ENCODE data around the gene C1QTNF8.
A peak's percentile ranks its signal among the peaks of the same experiment; 100 is the strongest.

The C1QTNF8 gene

GRCh38 chr16:1053121-1053521 is 42.9 kb downstream of the C1QTNF8 start:
- TF ChIP-seq EZH2 (IDR thresholded peaks at IDR 0.05; ENCODE audit: borderline replicate concordance, low read depth, low read length, severe bottlenecking) (no peak), CTCF (IDR thresholded peaks at IDR 0.05; ENCODE audit: borderline replicate concordance, extremely low read depth, low read length, poor library complexity, severe bottlenecking) (no peak)
- no peaks in the 10 kb centered on the region; the same call in 1 of the 2 replicates for H4K20me1 ChIP-seq (ENCODE audit: insufficient read depth, low read length)
- H2AFZ ChIP-seq (ENCODE audit: low read depth, low read length) = no peak overlapping the region
- H3K9me3 ChIP-seq (ENCODE audit: insufficient read depth, low read length, severe bottlenecking) = no peaks in the 10 kb centered on the region
- no peaks in the 10 kb centered on the region for H3K27me3 ChIP-seq (ENCODE audit: insufficient read depth, low read length, poor library complexity)
- DNase-seq = no peak
- no peak overlapping the region for H3K27ac ChIP-seq (ENCODE audit: low read length)
- no peak overlapping the region for H3K9ac ChIP-seq (ENCODE audit: low read depth, low read length)
- no peak overlapping the region for H3K4me2 ChIP-seq (ENCODE audit: insufficient read depth, low read length)
- no peak overlapping the region for H3K4me3 ChIP-seq (ENCODE audit: low read depth in 1 of 2, low read length in 2 of 2)
- H3K36me3 ChIP-seq (ENCODE audit: insufficient read depth, low read length) = no peaks in the 10 kb centered on the region
- H3K79me2 ChIP-seq (ENCODE audit: insufficient read depth, low read length) = no peaks in the 10 kb centered on the region
- peak; percentile 45; the same call in 2 of the 3 replicates for ATAC-seq (ENCODE audit: insufficient read depth, low read depth)
- H3K4me1 ChIP-seq (ENCODE audit: insufficient read depth, low read length) = no peaks in the 10 kb centered on the region

DNA sequence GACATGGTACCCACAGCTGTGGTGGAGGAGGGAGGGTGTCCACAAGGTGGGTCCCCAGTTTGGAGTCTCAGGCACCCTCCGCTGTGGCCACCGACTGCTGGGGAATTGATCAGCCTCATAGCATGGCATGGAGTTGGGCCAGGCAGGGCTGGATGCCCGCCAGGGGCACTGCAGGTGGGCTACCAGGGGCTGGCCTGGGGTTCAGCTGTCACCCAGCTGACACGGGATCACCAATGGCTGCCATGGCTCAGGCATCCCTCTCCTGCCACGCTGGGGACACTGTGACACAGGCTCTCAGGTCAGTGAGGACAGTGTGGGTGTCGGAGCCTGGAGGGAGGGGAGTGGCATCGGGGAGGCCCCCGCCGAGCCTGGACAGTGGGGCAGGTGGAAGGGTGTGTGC is 43.3 kb downstream of the C1QTNF8 start:
- Histone ChIP-seq H3K79me2 (ENCODE audit: insufficient read depth, low read length) (no peaks in the 10 kb centered on the region), H3K9ac (ENCODE audit: low read depth, low read length) (no peak overlapping the region), H2AFZ (ENCODE audit: low read depth, low read length) (no peak overlapping the region), H3K4me3 (ENCODE audit: low read depth in 1 of 2, low read length in 2 of 2) (no peak overlapping the region), H3K4me2 (ENCODE audit: insufficient read depth, low read length) (no peak overlapping the region), H3K9me3 (ENCODE audit: insufficient read depth, low read length, severe bottlenecking) (no peaks in the 10 kb centered on the region), H4K20me1 (ENCODE audit: insufficient read depth, low read length) (no peaks in the 10 kb centered on the region; the same call in 1 of the 2 replicates), H3K27me3 (ENCODE audit: insufficient read depth, low read length, poor library complexity) (no peaks in the 10 kb centered on the region), H3K36me3 (ENCODE audit: insufficient read depth, low read length) (no peaks in the 10 kb centered on the region), H3K27ac (ENCODE audit: low read length) (no peak overlapping the region), H3K4me1 (ENCODE audit: insufficient read depth, low read length) (no peaks in the 10 kb centered on the region)
- no peak for DNase-seq
- TF ChIP-seq CTCF (IDR thresholded peaks at IDR 0.05; ENCODE audit: borderline replicate concordance, extremely low read depth, low read length, poor library complexity, severe bottlenecking) (no peak), EZH2 (IDR thresholded peaks at IDR 0.05; ENCODE audit: borderline replicate concordance, low read depth, low read length, severe bottlenecking) (no peak)
- no peak for ATAC-seq (ENCODE audit: insufficient read depth, low read depth)

DNA sequence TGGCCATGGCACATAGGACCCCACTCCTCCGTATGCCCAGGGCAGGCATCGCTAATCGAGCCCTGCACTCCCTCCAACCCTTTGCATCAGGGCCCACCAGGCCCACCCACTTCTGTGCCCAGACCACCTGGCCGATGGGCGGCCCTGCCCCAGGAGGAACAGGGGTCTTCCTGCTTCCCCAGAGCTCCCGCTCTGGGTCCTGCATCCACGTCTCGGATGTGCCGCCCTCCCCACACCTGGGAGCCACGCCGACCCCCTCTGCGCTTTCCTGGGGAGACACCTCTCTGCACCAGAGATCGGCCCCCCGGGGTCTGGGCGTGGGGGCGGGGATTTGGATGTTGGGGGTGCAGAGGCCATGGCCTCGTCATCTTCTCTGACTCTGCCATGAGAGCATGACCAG is 44.6 kb downstream of the C1QTNF8 start:
- H4K20me1 ChIP-seq (ENCODE audit: insufficient read depth, low read length) = no peaks in the 10 kb centered on the region; the same call in 1 of the 2 replicates
- no peak overlapping the region for H3K4me3 ChIP-seq (ENCODE audit: low read depth in 1 of 2, low read length in 2 of 2)
- no peak overlapping the region for H3K27ac ChIP-seq (ENCODE audit: low read length)
- no peak overlapping the region for H3K4me2 ChIP-seq (ENCODE audit: insufficient read depth, low read length)
- no peaks in the 10 kb centered on the region for H3K27me3 ChIP-seq (ENCODE audit: insufficient read depth, low read length, poor library complexity)
- H3K36me3 ChIP-seq (ENCODE audit: insufficient read depth, low read length) = no peaks in the 10 kb centered on the region
- no peaks in the 10 kb centered on the region for H3K4me1 ChIP-seq (ENCODE audit: insufficient read depth, low read length)
- no peak overlapping the region for H3K9ac ChIP-seq (ENCODE audit: low read depth, low read length)
- no peaks in the 10 kb centered on the region for H3K9me3 ChIP-seq (ENCODE audit: insufficient read depth, low read length, severe bottlenecking)
- DNase-seq (no peak), ATAC-seq (ENCODE audit: insufficient read depth, low read depth) (no peak)
- TF ChIP-seq CTCF (IDR thresholded peaks at IDR 0.05; ENCODE audit: borderline replicate concordance, extremely low read depth, low read length, poor library complexity, severe bottlenecking) (no peak), EZH2 (IDR thresholded peaks at IDR 0.05; ENCODE audit: borderline replicate concordance, low read depth, low read length, severe bottlenecking) (no peak)
- H3K79me2 ChIP-seq (ENCODE audit: insufficient read depth, low read length) = no peaks in the 10 kb centered on the region
- no peak overlapping the region for H2AFZ ChIP-seq (ENCODE audit: low read depth, low read length)

DNA sequence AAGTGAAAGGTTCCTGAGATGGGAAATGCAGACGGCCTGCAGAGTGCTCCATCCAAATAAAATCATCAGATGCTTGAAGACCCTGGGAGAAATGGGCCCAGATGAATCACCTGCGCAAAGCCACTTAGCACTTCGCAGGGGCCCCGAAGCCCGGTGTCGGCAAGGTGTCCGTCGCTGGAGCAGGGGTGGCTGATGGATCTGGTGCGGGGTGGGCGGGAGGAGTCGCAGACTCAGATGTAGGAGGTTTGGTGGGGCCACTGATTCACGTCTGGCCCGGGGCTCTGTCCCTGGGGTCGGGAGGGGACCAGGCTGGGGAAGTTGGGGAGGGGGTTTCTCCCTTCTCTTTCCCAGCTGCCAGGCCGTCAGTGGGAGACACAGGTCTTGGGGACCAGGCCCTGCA is 45.1 kb downstream of the C1QTNF8 start:
- Histone ChIP-seq H2AFZ (ENCODE audit: low read depth, low read length) (no peak overlapping the region), H3K36me3 (ENCODE audit: insufficient read depth, low read length) (no peaks in the 10 kb centered on the region), H3K27ac (ENCODE audit: low read length) (no peak overlapping the region), H3K4me3 (ENCODE audit: low read depth in 1 of 2, low read length in 2 of 2) (no peak overlapping the region), H3K79me2 (ENCODE audit: insufficient read depth, low read length) (no peaks in the 10 kb centered on the region), H3K4me2 (ENCODE audit: insufficient read depth, low read length) (no peak overlapping the region), H3K9ac (ENCODE audit: low read depth, low read length) (no peak overlapping the region), H3K27me3 (ENCODE audit: insufficient read depth, low read length, poor library complexity) (no peaks in the 10 kb centered on the region), H3K4me1 (ENCODE audit: insufficient read depth, low read length) (no peaks in the 10 kb centered on the region), H3K9me3 (ENCODE audit: insufficient read depth, low read length, severe bottlenecking) (no peaks in the 10 kb centered on the region), H4K20me1 (ENCODE audit: insufficient read depth, low read length) (no peaks in the 10 kb centered on the region; the same call in 1 of the 2 replicates)
- no peak for TF ChIP-seq CTCF (IDR thresholded peaks at IDR 0.05; ENCODE audit: borderline replicate concordance, extremely low read depth, low read length, poor library complexity, severe bottlenecking)
- no peak for TF ChIP-seq EZH2 (IDR thresholded peaks at IDR 0.05; ENCODE audit: borderline replicate concordance, low read depth, low read length, severe bottlenecking)
- DNase-seq (no peak), ATAC-seq (ENCODE audit: insufficient read depth, low read depth) (no peak)

Data from DND-41 (cell line).